H9 (cell line): ENCODE results near the gene HDHD3. TPM values are rescaled to one million over a fixed set of nuclear protein-coding genes. Genes with fewer than 3 reads are reported as not detected.

Experiments used
- DNase-seq: peaks from one replicate; pipeline ENCODE4 v3.0.0-alpha.2; 2017
- H2AFZ ChIP-seq: one replicate; pipeline ENCODE4 v1.6.1; 2013; ENCODE audit warnings: mild to moderate bottlenecking, low read length, control low read depth, moderate library complexity
- H2AK5ac ChIP-seq: 2 replicates; pipeline ENCODE4 v1.6.1; 2013; ENCODE audit warnings: low read length, control low read depth, mixed read lengths; ENCODE audit not compliant: insufficient read length
- H2BK120ac ChIP-seq: one replicate; pipeline ENCODE4 v1.6.1; 2013; ENCODE audit warnings: low read depth, mild to moderate bottlenecking, low read length, control low read depth, inconsistent platforms; ENCODE audit not compliant: poor library complexity, severe bottlenecking
- H2BK12ac ChIP-seq: 2 replicates; pipeline ENCODE4 v1.6.1; 2013; ENCODE audit warnings: low read length, control low read depth, mixed read lengths, low read depth; ENCODE audit not compliant: insufficient read length
- H2BK15ac ChIP-seq: 2 replicates; pipeline ENCODE4 v1.6.1; 2013; ENCODE audit warnings: low read depth, low read length, control low read depth
- H2BK20ac ChIP-seq: one replicate; pipeline ENCODE4 v1.6.1; 2013; ENCODE audit warnings: low read depth, mild to moderate bottlenecking, low read length, control low read depth, inconsistent platforms; ENCODE audit not compliant: poor library complexity, severe bottlenecking
- H2BK5ac ChIP-seq: 2 replicates; pipeline ENCODE4 v1.6.1; 2013; ENCODE audit warnings: low read length, control low read depth, mixed read lengths; ENCODE audit not compliant: insufficient read length
- H3K14ac ChIP-seq: 2 replicates; pipeline ENCODE4 v1.6.1; 2013; ENCODE audit warnings: low read length, control low read depth; ENCODE audit not compliant: insufficient read depth
- H3K18ac ChIP-seq: 2 replicates; pipeline ENCODE4 v1.6.1; 2013; ENCODE audit warnings: low read depth, mild to moderate bottlenecking, mixed read lengths, low read length, control low read depth; ENCODE audit not compliant: insufficient read length
- H3K23ac ChIP-seq: 2 replicates; pipeline ENCODE4 v1.6.1; 2013; ENCODE audit warnings: low read length, control low read depth, mixed read lengths, low read depth; ENCODE audit not compliant: insufficient read length
- H3K23me2 ChIP-seq: 2 replicates; pipeline ENCODE4 v1.6.1; 2013; ENCODE audit warnings: low read depth, mild to moderate bottlenecking, mixed read lengths, low read length, control low read depth; ENCODE audit not compliant: insufficient read length, poor library complexity, severe bottlenecking
- H3K27ac ChIP-seq: 2 replicates; pipeline ENCODE4 v1.5.1; 2013; ENCODE audit warnings: low read length, control low read depth, mixed read lengths, low read depth; ENCODE audit not compliant: insufficient read length
- H3K27me3 ChIP-seq: 2 replicates; pipeline ENCODE4 v1.6.1; 2013; ENCODE audit warnings: low read length, control low read depth, inconsistent platforms; ENCODE audit not compliant: insufficient read depth
- H3K4ac ChIP-seq: 2 replicates; pipeline ENCODE4 v1.6.1; 2013; ENCODE audit warnings: low read depth, mild to moderate bottlenecking, control low read depth, inconsistent platforms, low read length, moderate library complexity
- H3K4me1 ChIP-seq: 2 replicates; pipeline ENCODE4 v1.6.1; 2013; ENCODE audit warnings: low read length, control low read depth, inconsistent platforms; ENCODE audit not compliant: insufficient read depth
- H3K4me2 ChIP-seq: 2 replicates; pipeline ENCODE4 v1.6.1; 2013; ENCODE audit warnings: low read length, control low read depth, mixed read lengths; ENCODE audit not compliant: insufficient read length, insufficient read depth
- H3K56ac ChIP-seq: 2 replicates; pipeline ENCODE4 v1.6.1; 2013; ENCODE audit warnings: low read depth, mild to moderate bottlenecking, mixed read lengths, low read length, control low read depth; ENCODE audit not compliant: insufficient read length
- H3K79me1 ChIP-seq: 2 replicates; pipeline ENCODE4 v1.6.1; 2013; ENCODE audit warnings: low read depth, mild to moderate bottlenecking, moderate library complexity, low read length, control low read depth, inconsistent platforms; ENCODE audit not compliant: insufficient read depth, poor library complexity, severe bottlenecking
- H3K79me2 ChIP-seq: 2 replicates; pipeline ENCODE4 v1.6.1; 2013; ENCODE audit warnings: low read length, control low read depth, inconsistent platforms; ENCODE audit not compliant: insufficient read depth
- H3K9ac ChIP-seq: 2 replicates; pipeline ENCODE4 v1.6.1; 2013; ENCODE audit warnings: low read length, control low read depth, mixed read lengths; ENCODE audit not compliant: insufficient read length; ENCODE audit errors: extremely low read depth
- H3K9me3 ChIP-seq: one replicate; pipeline ENCODE4 v1.6.1; 2013; ENCODE audit warnings: low read depth, low read length, inconsistent platforms; ENCODE audit not compliant: control insufficient read depth
- H3T11ph ChIP-seq: one replicate; pipeline ENCODE4 v1.6.1; 2013; ENCODE audit warnings: mild to moderate bottlenecking, low read length, control low read depth, inconsistent platforms
- H4K20me1 ChIP-seq: one replicate; pipeline ENCODE4 v1.6.1; 2013; ENCODE audit not compliant: control insufficient read depth, insufficient read length, insufficient read depth
- H4K5ac ChIP-seq: 2 replicates; pipeline ENCODE4 v1.6.1; 2013; ENCODE audit warnings: low read depth, mild to moderate bottlenecking, mixed read lengths, low read length, control low read depth; ENCODE audit not compliant: insufficient read length
- H4K8ac ChIP-seq: replicated peaks from 2 replicates; pipeline ENCODE4 v1.6.1; 2013; ENCODE audit warnings: low read length, control low read depth, mixed read lengths, low read depth; ENCODE audit not compliant: insufficient read length
- H4K91ac ChIP-seq: 2 replicates; pipeline ENCODE4 v1.6.1; 2013; ENCODE audit warnings: low read depth, mild to moderate bottlenecking, moderate library complexity, mixed read lengths, low read length, control low read depth; ENCODE audit not compliant: insufficient read length
- H3K27ac Mint-ChIP-seq, 3 experiments: 2 replicates in 2 of 3; 3 replicates in 1 of 3; pipeline ENCODE4 v1.8.0; 2020 to 2021; ENCODE audit warnings: mixed read lengths in 3 of 3, mild to moderate bottlenecking in 1 of 3, moderate library complexity in 1 of 3
- H3K27me3 Mint-ChIP-seq: 2 replicates; pipeline ENCODE4 v1.8.0; 2021; ENCODE audit warnings: low read depth, mild to moderate bottlenecking, moderate library complexity, mixed read lengths
- H3K36me3 Mint-ChIP-seq, 3 experiments: 2 replicates in 2 of 3; 3 replicates in 1 of 3; pipeline ENCODE4 v1.8.0; 2020 to 2021; ENCODE audit warnings: low read depth in 3 of 3, mixed read lengths in 3 of 3; ENCODE audit not compliant: insufficient read depth in 1 of 3
- H3K4me1 Mint-ChIP-seq, 2 experiments: 2 replicates each; pipeline ENCODE4 v1.8.0; 2020; ENCODE audit warnings: mixed read lengths in 2 of 2
- H3K4me3 Mint-ChIP-seq, 2 experiments: 2 replicates in 1 of 2; 3 replicates in 1 of 2; pipeline ENCODE4 v1.8.0; 2020 to 2021; ENCODE audit warnings: mild to moderate bottlenecking in 2 of 2, mixed read lengths in 2 of 2, moderate library complexity in 1 of 2
- H3K9me3 Mint-ChIP-seq, 2 experiments: 2 replicates in 1 of 2; 3 replicates in 1 of 2; pipeline ENCODE4 v1.8.0; 2020; ENCODE audit warnings: mild to moderate bottlenecking in 2 of 2, mixed read lengths in 2 of 2, moderate library complexity in 1 of 2
- CTCF ChIP-seq: fragments of 200-600 bp; sonication (generic); conservative IDR thresholded peaks from 3 replicates; pipeline ENCODE4 v1.8.0; 2021; ENCODE audit warnings: antibody characterized with exemption, mild to moderate bottlenecking
- WGBS: extraction: QIAGEN DNeasy Blood & Tissue Kit; methylation state at CpG from one replicate; pipeline ENCODE4 v1.1.7; 2013; ENCODE audit warnings: missing lambda C conversion rate, low lambda C conversion rate, mixed read lengths; ENCODE audit not compliant: insufficient read length; ENCODE audit errors: extremely low coverage; 5-methylcytosine and 5-hydroxymethylcytosine counted together
- total RNA-seq: library from RNA; stranded (reverse); gene quantifications from 2 replicates; pipeline ENCODE4 v1.2.1, GENCODE V29; 2021

Gene HDHD3
- total RNA-seq, 1 experiment from 2014 or later = 10.9 TPM

GRCh38 chr9:113403646-113404045 is 26.9 kb upstream of the HDHD3 start:
- Histone ChIP-seq H3K9me3 (no peaks in the 10 kb centered on the region), H2BK120ac (no peak overlapping the region), H2AK5ac (no peak overlapping the region), H3T11ph (no peak overlapping the region), H3K14ac (no peak overlapping the region), H2BK12ac (no peak overlapping the region), H3K4me2 (no peak overlapping the region), H4K5ac (no peak overlapping the region), H3K9ac (no peak overlapping the region), H2BK5ac (no peak overlapping the region), H3K56ac (no peak overlapping the region), H3K18ac (no peak overlapping the region), H3K23ac (no peak overlapping the region), H3K23me2 (no peaks in the 10 kb centered on the region), H4K91ac (no peak overlapping the region), H2BK15ac (no peak overlapping the region), H2BK20ac (no peak overlapping the region), H4K8ac (no peak overlapping the region), H3K27ac (no peak overlapping the region), H3K79me1 (no peaks in the 10 kb centered on the region), H3K4ac (no peak overlapping the region), H4K20me1 (no peaks in the 10 kb centered on the region), H3K79me2 (no peaks in the 10 kb centered on the region), H3K27me3 (no peaks in the 10 kb centered on the region), H3K4me1 (no peaks in the 10 kb centered on the region), H2AFZ (no peak overlapping the region)
- H3K36me3 Mint-ChIP-seq = peaks cover 7 to 20% (median 19%) of the 10 kb centered on the region in 3 experiments
- no peaks in the 10 kb centered on the region; the same call in none of the 2 replicates for H3K27me3 Mint-ChIP-seq
- H3K9me3 Mint-ChIP-seq = no peaks in the 10 kb centered on the region
- no peak overlapping the region for H3K4me3 Mint-ChIP-seq
- peaks cover 9 to 14% of the 10 kb centered on the region in 2 experiments for H3K4me1 Mint-ChIP-seq
- DNase-seq = no peak
- no peak for TF ChIP-seq CTCF
- no peak overlapping the region for H3K27ac Mint-ChIP-seq
- WGBS = no CpG with 5 or more reads among the region's 2 CpGs
